ENCODE data around the gene BBS9.
"Not testable (repeated sequence)": the region's sequence is repeated elsewhere in the genome, so short reads cannot be mapped to it uniquely, and the experiment has no call there.

Gene BBS9

GRCh38 chr7:33278095-33278494 is 148.7 kb downstream of the BBS9 start:
- no peak for DNase-seq (ENCODE audit: low spot score)

- DNase-seq (ENCODE audit: low spot score) = no peak
These were observed 157.1 kb downstream of the BBS9 start for GRCh38 chr7:33286501-33286900.

GRCh38 chr7:33287738-33288137 is 158.4 kb downstream of the BBS9 start:
- DNase-seq (ENCODE audit: low spot score) = no peak

- DNase-seq (ENCODE audit: low spot score) = no peak
These were observed 169.5 kb downstream of the BBS9 start for GRCh38 chr7:33298848-33299247.

- DNase-seq (ENCODE audit: low spot score) = no peak
These were observed 170.1 kb downstream of the BBS9 start for GRCh38 chr7:33299425-33299824.

- DNase-seq (ENCODE audit: low spot score) = no peak
These were observed 170.8 kb downstream of the BBS9 start for GRCh38 chr7:33300131-33300530.

GRCh38 chr7:33300742-33301141 is 171.4 kb downstream of the BBS9 start:
- no peak for DNase-seq (ENCODE audit: low spot score)

- DNase-seq (ENCODE audit: low spot score) = not testable (repeated sequence)
These were observed 174.7 kb downstream of the BBS9 start for GRCh38 chr7:33303978-33304557.

GRCh38 chr7:33307205-33307604 is 177.8 kb downstream of the BBS9 start:
- no peak for DNase-seq (ENCODE audit: low spot score)

- DNase-seq (ENCODE audit: low spot score) = no peak
These were observed 181.2 kb downstream of the BBS9 start for GRCh38 chr7:33310546-33310945.

- no peak for DNase-seq (ENCODE audit: low spot score)
These were observed 196.6 kb downstream of the BBS9 start for GRCh38 chr7:33325754-33326484.

- DNase-seq (ENCODE audit: low spot score) = no peak
These were observed 197.1 kb downstream of the BBS9 start for GRCh38 chr7:33326485-33326848.

- no peak for DNase-seq (ENCODE audit: low spot score)
These were observed 198.1 kb downstream of the BBS9 start for GRCh38 chr7:33327427-33327826.

- DNase-seq (ENCODE audit: low spot score) = peak; percentile 10
These were observed 205.0 kb downstream of the BBS9 start for GRCh38 chr7:33334349-33334748.

GRCh38 chr7:33336820-33337219 is 207.5 kb downstream of the BBS9 start:
- DNase-seq (ENCODE audit: low spot score) = no peak

GRCh38 chr7:33339074-33339790 is 209.9 kb downstream of the BBS9 start:
- no peak for DNase-seq (ENCODE audit: low spot score)

GRCh38 chr7:33346055-33346454 is 216.7 kb downstream of the BBS9 start:
- DNase-seq (ENCODE audit: low spot score) = no peak

GRCh38 chr7:33350577-33350976 is 221.2 kb downstream of the BBS9 start:
- no peak for DNase-seq (ENCODE audit: low spot score)

- no peak for DNase-seq (ENCODE audit: low spot score)
These were observed 222.3 kb downstream of the BBS9 start for GRCh38 chr7:33351709-33352108.

GRCh38 chr7:33354201-33354600 is 224.8 kb downstream of the BBS9 start:
- no peak for DNase-seq (ENCODE audit: low spot score)

GRCh38 chr7:33355386-33355785 is 226.0 kb downstream of the BBS9 start:
- DNase-seq (ENCODE audit: low spot score) = no peak

GRCh38 chr7:33356336-33356735 is 227.0 kb downstream of the BBS9 start:
- no peak for DNase-seq (ENCODE audit: low spot score)

GRCh38 chr7:33357846-33358245 is 228.5 kb downstream of the BBS9 start:
- DNase-seq (ENCODE audit: low spot score) = no peak
